NK-92 (cell line): Measurements from ENCODE around the gene ABHD5.
A peak's percentile ranks its signal among the peaks of the same experiment; 100 is the strongest.
"Not testable (repeated sequence)": the region's sequence is repeated elsewhere in the genome, so short reads cannot be mapped to it uniquely, and the experiment has no call there.

Source experiments
- DNase-seq: peaks from one replicate; lab custom pipeline; 2025; ENCODE audit not compliant: unreplicated experiment; lab: John Stamatoyannopoulos, UW

ABHD5 gene

GRCh38 chr3:43690400-43691119 is at the start of gene ABHD5:
ABHD5 (plus strand) TSS chr3:43690938; CDS start chr3:43690993, 55 bp downstream.
- peak; percentile 60 for DNase-seq

- no peak for DNase-seq
Measured at GRCh38 chr3:43641306-43642114, 49.2 kb upstream of the ABHD5 start.

- no peak for DNase-seq
Measured at GRCh38 chr3:43644443-43644842, 46.3 kb upstream of the ABHD5 start.

GRCh38 chr3:43647331-43648166 is 43.2 kb upstream of the ABHD5 start:
- DNase-seq = no peak

GRCh38 chr3:43648957-43649356 is 41.8 kb upstream of the ABHD5 start:
- no peak for DNase-seq

- DNase-seq = no peak
Measured at GRCh38 chr3:43649365-43649968, 41.3 kb upstream of the ABHD5 start.

GRCh38 chr3:43650345-43650744 is 40.4 kb upstream of the ABHD5 start:
- DNase-seq = no peak

GRCh38 chr3:43656390-43656789 is 34.3 kb upstream of the ABHD5 start:
- not testable (repeated sequence) for DNase-seq

- DNase-seq = no peak
Measured at GRCh38 chr3:43659250-43659880, 31.4 kb upstream of the ABHD5 start.

- DNase-seq = not testable (repeated sequence)
Measured at GRCh38 chr3:43661376-43661775, 29.4 kb upstream of the ABHD5 start.

GRCh38 chr3:43665011-43665410 is 25.7 kb upstream of the ABHD5 start:
- not testable (repeated sequence) for DNase-seq

GRCh38 chr3:43670635-43671522 is 19.9 kb upstream of the ABHD5 start:
- DNase-seq = no peak

- no peak for DNase-seq
Measured at GRCh38 chr3:43674345-43675085, 16.2 kb upstream of the ABHD5 start.

- no peak for DNase-seq
Measured at GRCh38 chr3:43675593-43675992, 15.1 kb upstream of the ABHD5 start.

- DNase-seq = no peak
Measured at GRCh38 chr3:43676441-43676840, 14.3 kb upstream of the ABHD5 start.

GRCh38 chr3:43678375-43678774 is 12.4 kb upstream of the ABHD5 start:
- not testable (repeated sequence) for DNase-seq

GRCh38 chr3:43678887-43679449 is 11.8 kb upstream of the ABHD5 start:
- DNase-seq = not testable (repeated sequence)

- not testable (repeated sequence) for DNase-seq
Measured at GRCh38 chr3:43680857-43681256, 9.9 kb upstream of the ABHD5 start.
